ENCODE results near the gene EML6.

EML6 gene

GRCh38 chr2:54757500-54757899 is 34.0 kb downstream of the EML6 start:
- Histone ChIP-seq H3K9me3 (ENCODE audit: low read depth, low read length) (no peaks in the 10 kb centered on the region), H3K9ac (ENCODE audit: insufficient read length) (no peak overlapping the region), H3K36me3 (ENCODE audit: insufficient read depth, low read length) (no peaks in the 10 kb centered on the region), H3K4me3 (no peak overlapping the region), H3K27ac (no peak overlapping the region)
- no peak for DNase-seq (ENCODE audit: low read depth, low spot score)
- TF ChIP-seq EZH2 (IDR thresholded peaks at IDR 0.05), result no peak

GRCh38 chr2:54758951-54759350 is 35.5 kb downstream of the EML6 start:
- H3K27ac ChIP-seq, result no peak overlapping the region

GRCh38 chr2:54760310-54760709 is 36.8 kb downstream of the EML6 start:
- H3K9me3 ChIP-seq (ENCODE audit: low read depth, low read length), result no peaks in the 10 kb centered on the region
- no peak for DNase-seq (ENCODE audit: low read depth, low spot score)
- no peak overlapping the region for H3K4me3 ChIP-seq
- no peak overlapping the region for H3K9ac ChIP-seq (ENCODE audit: insufficient read length)
- H3K27ac ChIP-seq, result no peak overlapping the region
- H3K36me3 ChIP-seq (ENCODE audit: insufficient read depth, low read length), result no peaks in the 10 kb centered on the region
- no peak for TF ChIP-seq FOXP2 (optimal IDR thresholded peaks at IDR 0.05; ENCODE audit: control extremely low read depth, extremely low read length, insufficient read depth)
- no peak for TF ChIP-seq POLR2AphosphoS5 (IDR thresholded peaks at IDR 0.05; ENCODE audit: borderline replicate concordance, low read depth, low read length)
- no peak for TF ChIP-seq EZH2 (IDR thresholded peaks at IDR 0.05)

More at GRCh38 chr2:54758951-54759350, 35.5 kb downstream of the EML6 start:
- Histone ChIP-seq H3K9ac (ENCODE audit: insufficient read length) (no peak overlapping the region), H3K4me3 (no peak overlapping the region), H3K36me3 (ENCODE audit: insufficient read depth, low read length) (no peaks in the 10 kb centered on the region), H3K9me3 (ENCODE audit: low read depth, low read length) (no peaks in the 10 kb centered on the region)
- DNase-seq (ENCODE audit: low read depth, low spot score), result no peak
- no peak for TF ChIP-seq EZH2 (IDR thresholded peaks at IDR 0.05)
- no peak for TF ChIP-seq FOXP2 (optimal IDR thresholded peaks at IDR 0.05; ENCODE audit: control extremely low read depth, extremely low read length, insufficient read depth)
- no peak for TF ChIP-seq POLR2AphosphoS5 (IDR thresholded peaks at IDR 0.05; ENCODE audit: borderline replicate concordance, low read depth, low read length)

- Histone ChIP-seq H3K9ac (ENCODE audit: insufficient read length) (no peak overlapping the region), H3K4me3 (no peak overlapping the region), H3K36me3 (ENCODE audit: insufficient read depth, low read length) (no peaks in the 10 kb centered on the region), H3K9me3 (ENCODE audit: low read depth, low read length) (no peaks in the 10 kb centered on the region), H3K27ac (no peak overlapping the region)
- TF ChIP-seq FOXP2 (optimal IDR thresholded peaks at IDR 0.05; ENCODE audit: control extremely low read depth, extremely low read length, insufficient read depth) (no peak), EZH2 (IDR thresholded peaks at IDR 0.05) (no peak), POLR2AphosphoS5 (IDR thresholded peaks at IDR 0.05; ENCODE audit: borderline replicate concordance, low read depth, low read length) (no peak)
- DNase-seq (ENCODE audit: low read depth, low spot score), result no peak
These were observed 40.3 kb downstream of the EML6 start for GRCh38 chr2:54763636-54764291.

GRCh38 chr2:54767921-54768320 is 44.5 kb downstream of the EML6 start:
- no peak for DNase-seq (ENCODE audit: low read depth, low spot score)
- Histone ChIP-seq H3K9ac (ENCODE audit: insufficient read length) (no peak overlapping the region), H3K9me3 (ENCODE audit: low read depth, low read length) (no peaks in the 10 kb centered on the region), H3K27ac (no peak overlapping the region), H3K36me3 (ENCODE audit: insufficient read depth, low read length) (no peaks in the 10 kb centered on the region), H3K4me3 (no peak overlapping the region)
- TF ChIP-seq POLR2AphosphoS5 (IDR thresholded peaks at IDR 0.05; ENCODE audit: borderline replicate concordance, low read depth, low read length), result no peak
- no peak for TF ChIP-seq FOXP2 (optimal IDR thresholded peaks at IDR 0.05; ENCODE audit: control extremely low read depth, extremely low read length, insufficient read depth)
- no peak for TF ChIP-seq EZH2 (IDR thresholded peaks at IDR 0.05)

GRCh38 chr2:54768772-54769428 is 45.4 kb downstream of the EML6 start:
- TF ChIP-seq EZH2 (IDR thresholded peaks at IDR 0.05), result no peak
- TF ChIP-seq FOXP2 (optimal IDR thresholded peaks at IDR 0.05; ENCODE audit: control extremely low read depth, extremely low read length, insufficient read depth), result no peak
- TF ChIP-seq POLR2AphosphoS5 (IDR thresholded peaks at IDR 0.05; ENCODE audit: borderline replicate concordance, low read depth, low read length), result no peak
- H3K27ac ChIP-seq, result no peak overlapping the region
- no peaks in the 10 kb centered on the region for H3K9me3 ChIP-seq (ENCODE audit: low read depth, low read length)
- H3K36me3 ChIP-seq (ENCODE audit: insufficient read depth, low read length), result no peaks in the 10 kb centered on the region
- no peak overlapping the region for H3K9ac ChIP-seq (ENCODE audit: insufficient read length)
- no peak overlapping the region for H3K4me3 ChIP-seq
- no peak for DNase-seq (ENCODE audit: low read depth, low spot score)

GRCh38 chr2:54770211-54770610 is 46.7 kb downstream of the EML6 start:
- no peak overlapping the region for H3K27ac ChIP-seq
- no peak for TF ChIP-seq EZH2 (IDR thresholded peaks at IDR 0.05)
- TF ChIP-seq POLR2AphosphoS5 (IDR thresholded peaks at IDR 0.05; ENCODE audit: borderline replicate concordance, low read depth, low read length), result no peak
- TF ChIP-seq FOXP2 (optimal IDR thresholded peaks at IDR 0.05; ENCODE audit: control extremely low read depth, extremely low read length, insufficient read depth), result no peak
- no peaks in the 10 kb centered on the region for H3K36me3 ChIP-seq (ENCODE audit: insufficient read depth, low read length)
- DNase-seq (ENCODE audit: low read depth, low spot score), result no peak
- H3K9ac ChIP-seq (ENCODE audit: insufficient read length), result no peak overlapping the region
- no peaks in the 10 kb centered on the region for H3K9me3 ChIP-seq (ENCODE audit: low read depth, low read length)
- H3K4me3 ChIP-seq, result no peak overlapping the region

GRCh38 chr2:54770676-54771075 is 47.2 kb downstream of the EML6 start:
- H3K36me3 ChIP-seq (ENCODE audit: insufficient read depth, low read length), result no peaks in the 10 kb centered on the region
- TF ChIP-seq EZH2 (IDR thresholded peaks at IDR 0.05), result no peak
- no peak for TF ChIP-seq POLR2AphosphoS5 (IDR thresholded peaks at IDR 0.05; ENCODE audit: borderline replicate concordance, low read depth, low read length)
- no peak overlapping the region for H3K9ac ChIP-seq (ENCODE audit: insufficient read length)
- no peak for DNase-seq (ENCODE audit: low read depth, low spot score)
- H3K4me3 ChIP-seq, result no peak overlapping the region
- no peak overlapping the region for H3K27ac ChIP-seq
- H3K9me3 ChIP-seq (ENCODE audit: low read depth, low read length), result no peaks in the 10 kb centered on the region

All from SK-N-MC (cell line).